HG03139 (cell line): ENCODE measurements around the gene NWD2.
"Not testable (repeated sequence)": the region's sequence is repeated elsewhere in the genome, so short reads cannot be mapped to it uniquely, and the experiment has no call there.

Experiments
- ATAC-seq: cut with Tn5 transposase; IDR thresholded peaks from one replicate; pipeline ENCODE4 v1.9.1; 2021; ENCODE audit not compliant: unreplicated experiment

The NWD2 gene

GRCh38 chr4:37489697-37490096, 245.2 kb downstream of the NWD2 start:
- no peak for ATAC-seq

GRCh38 chr4:37490391-37491347, 246.1 kb downstream of the NWD2 start:
- ATAC-seq = no peak

DNA sequence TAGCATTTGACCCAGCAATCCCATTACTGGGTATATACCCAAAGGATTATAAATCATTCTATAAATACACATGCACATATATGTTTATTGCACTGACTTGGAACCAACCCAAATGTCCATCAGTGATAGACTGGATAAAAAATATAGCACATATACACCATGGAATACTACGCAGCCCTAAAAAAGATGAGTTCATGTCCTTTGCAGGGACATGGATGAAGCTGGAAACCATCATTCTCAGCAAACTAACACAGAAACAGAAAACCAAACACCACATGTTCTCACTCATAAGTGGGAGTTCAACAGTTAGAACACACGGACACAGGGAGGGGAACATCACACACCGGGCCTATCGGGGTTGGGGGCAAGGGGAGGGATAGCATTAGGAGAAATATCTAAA, 250.8 kb downstream of the NWD2 start:
- ATAC-seq = not testable (repeated sequence)
